HG02970 (cell line): Measurements from ENCODE around the gene GPC6.

Source experiments
- ATAC-seq: cut with Tn5 transposase; IDR thresholded peaks from one replicate; pipeline ENCODE4 v1.9.1; 2021; ENCODE audit warnings: mild to moderate bottlenecking, moderate library complexity, moderate number of reproducible peaks; ENCODE audit not compliant: unreplicated experiment, low FRiP score

Gene GPC6

GRCh38 chr13:94121686-94122085, 895.1 kb downstream of the GPC6 start:
- no peak for ATAC-seq

- no peak for ATAC-seq
Observed at GRCh38 chr13:94122300-94122915, 895.8 kb downstream of the GPC6 start.

GRCh38 chr13:94123557-94123956, 897.0 kb downstream of the GPC6 start:
- ATAC-seq: no peak

- no peak for ATAC-seq
Observed at GRCh38 chr13:94128430-94128829, 901.8 kb downstream of the GPC6 start.

- no peak for ATAC-seq
Observed at GRCh38 chr13:94129490-94129894, 902.9 kb downstream of the GPC6 start.

- ATAC-seq: no peak
Observed at GRCh38 chr13:94138831-94139230, 912.2 kb downstream of the GPC6 start.

GRCh38 chr13:94139393-94139995, 912.9 kb downstream of the GPC6 start:
- ATAC-seq: no peak

- no peak for ATAC-seq
Observed at GRCh38 chr13:94140027-94140426, 913.4 kb downstream of the GPC6 start.

GRCh38 chr13:94140511-94140910, 913.9 kb downstream of the GPC6 start:
- no peak for ATAC-seq

- ATAC-seq: no peak
Observed at GRCh38 chr13:94143624-94144350, 917.2 kb downstream of the GPC6 start.

- no peak for ATAC-seq
Observed at GRCh38 chr13:94145966-94146365, 919.4 kb downstream of the GPC6 start.

- ATAC-seq: no peak
Observed at GRCh38 chr13:94153586-94153985, 927.0 kb downstream of the GPC6 start.

- no peak for ATAC-seq
Observed at GRCh38 chr13:94154367-94154766, 927.8 kb downstream of the GPC6 start.

- ATAC-seq: no peak
Observed at GRCh38 chr13:94157705-94158218, 931.2 kb downstream of the GPC6 start.

- ATAC-seq: no peak
Observed at GRCh38 chr13:94160875-94161274, 934.3 kb downstream of the GPC6 start.

- ATAC-seq: no peak
Observed at GRCh38 chr13:94162289-94162688, 935.7 kb downstream of the GPC6 start.

- no peak for ATAC-seq
Observed at GRCh38 chr13:94163535-94163934, 936.9 kb downstream of the GPC6 start.

GRCh38 chr13:94168783-94169453, 942.3 kb downstream of the GPC6 start:
- ATAC-seq: no peak

GRCh38 chr13:94169454-94170144, 943.0 kb downstream of the GPC6 start:
- ATAC-seq: no peak

GRCh38 chr13:94170145-94170571, 943.6 kb downstream of the GPC6 start:
- ATAC-seq: no peak
